ENCODE data around the gene KLHL25. TPM values are rescaled to one million over a fixed set of nuclear protein-coding genes. Genes with fewer than 3 reads are reported as not detected.
"Not testable (repeated sequence)": the region's sequence is repeated elsewhere in the genome, so short reads cannot be mapped to it uniquely, and the experiment has no call there.

KLHL25 gene
- total RNA-seq, 3 donors from 2014 or later, result 10.9 to 21.0 (median 15.1) TPM

- intact Hi-C loops (cut with DNase I; ENCODE audit: low total_unique reads), result no loop called here
- no peaks in the 10 kb centered on the region for H3K9me3 ChIP-seq
- H3K36me3 ChIP-seq, result no peaks in the 10 kb centered on the region
- TF ChIP-seq POLR2A (IDR thresholded peaks at IDR 0.05) (no peak), POLR2AphosphoS5 (IDR thresholded peaks at IDR 0.05) (no peak)
- TF ChIP-seq, protein P1, sequence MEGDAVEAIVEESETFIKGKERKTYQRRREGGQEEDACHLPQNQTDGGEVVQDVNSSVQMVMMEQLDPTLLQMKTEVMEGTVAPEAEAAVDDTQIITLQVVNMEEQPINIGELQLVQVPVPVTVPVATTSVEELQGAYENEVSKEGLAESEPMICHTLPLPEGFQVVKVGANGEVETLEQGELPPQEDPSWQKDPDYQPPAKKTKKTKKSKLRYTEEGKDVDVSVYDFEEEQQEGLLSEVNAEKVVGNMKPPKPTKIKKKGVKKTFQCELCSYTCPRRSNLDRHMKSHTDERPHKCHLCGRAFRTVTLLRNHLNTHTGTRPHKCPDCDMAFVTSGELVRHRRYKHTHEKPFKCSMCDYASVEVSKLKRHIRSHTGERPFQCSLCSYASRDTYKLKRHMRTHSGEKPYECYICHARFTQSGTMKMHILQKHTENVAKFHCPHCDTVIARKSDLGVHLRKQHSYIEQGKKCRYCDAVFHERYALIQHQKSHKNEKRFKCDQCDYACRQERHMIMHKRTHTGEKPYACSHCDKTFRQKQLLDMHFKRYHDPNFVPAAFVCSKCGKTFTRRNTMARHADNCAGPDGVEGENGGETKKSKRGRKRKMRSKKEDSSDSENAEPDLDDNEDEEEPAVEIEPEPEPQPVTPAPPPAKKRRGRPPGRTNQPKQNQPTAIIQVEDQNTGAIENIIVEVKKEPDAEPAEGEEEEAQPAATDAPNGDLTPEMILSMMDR (IDR thresholded peaks at IDR 0.05), result no peak
- H3K4me1 ChIP-seq, result no peaks in the 10 kb centered on the region
- H3K27ac ChIP-seq, result no peak overlapping the region
- no peak for DNase-seq (ENCODE audit: low spot score in 2 of 2)
- H3K4me3 ChIP-seq, result no peak overlapping the region
- no peaks in the 10 kb centered on the region for H3K27me3 ChIP-seq
Observed at GRCh38 chr15:85804481-85805170, 9.9 kb upstream of the KLHL25 start.

GRCh38 chr15:85802617-85803016 is 7.9 kb upstream of the KLHL25 start:
- intact Hi-C loops (cut with DNase I; ENCODE audit: low total_unique reads); H3K36me3 ChIP-seq; H3K4me3 ChIP-seq; H3K9me3 ChIP-seq; H3K4me1 ChIP-seq; H3K27me3 ChIP-seq; DNase-seq (ENCODE audit: low spot score in 2 of 2); H3K27ac ChIP-seq: not testable (repeated sequence)

- Histone ChIP-seq H3K27me3 (no peaks in the 10 kb centered on the region), H3K27ac (peak overlapping the region in 1 of 2 donors; percentile 25), H3K4me1 (no peaks in the 10 kb centered on the region), H3K36me3 (no peaks in the 10 kb centered on the region), H3K9me3 (no peaks in the 10 kb centered on the region), H3K4me3 (no peak overlapping the region)
- intact Hi-C loops (cut with DNase I; ENCODE audit: low total_unique reads), result no loop called here
- TF ChIP-seq POLR2A (IDR thresholded peaks at IDR 0.05) (no peak), POLR2AphosphoS5 (IDR thresholded peaks at IDR 0.05) (peak in 1 of 3 donors; percentile 69)
- TF ChIP-seq, protein P1 (IDR thresholded peaks at IDR 0.05), result peak in 2 of 3 donors; percentile 22 to 40
- DNase-seq (ENCODE audit: low spot score in 2 of 2), result peak; percentile 86 to 90
Observed at GRCh38 chr15:85800478-85801123, 5.9 kb upstream of the KLHL25 start.

DNA sequence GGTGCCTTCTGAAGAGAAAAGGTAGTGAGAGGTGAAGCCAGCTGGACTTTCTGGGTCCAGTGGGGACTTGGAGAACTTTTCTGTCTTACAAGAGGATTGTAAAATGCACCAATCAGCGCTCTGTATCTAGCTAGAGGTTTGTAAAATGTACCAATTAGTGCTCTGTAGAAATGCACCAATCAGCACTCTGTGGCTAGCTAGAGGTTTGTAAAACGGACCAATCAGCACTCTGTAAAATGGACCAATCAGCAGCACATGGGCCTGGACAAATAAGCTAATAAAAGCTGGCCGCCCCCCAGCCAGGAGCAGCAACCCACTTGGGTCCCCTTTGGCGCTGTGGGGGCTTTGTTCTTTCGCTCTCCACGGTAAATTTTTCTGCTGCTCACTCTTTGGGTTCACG is 1.6 kb upstream of the KLHL25 start:
- H3K36me3 ChIP-seq; H3K27ac ChIP-seq; H3K9me3 ChIP-seq; H3K4me3 ChIP-seq; H3K27me3 ChIP-seq; intact Hi-C loops (cut with DNase I; ENCODE audit: low total_unique reads): not testable (repeated sequence)
- DNase-seq (ENCODE audit: low spot score in 2 of 2), result peak in 1 of 2 donors; percentile 7
- H3K4me1 ChIP-seq, result peaks cover 2 to 11% of the 10 kb centered on the region in 2 donors

GRCh38 chr15:85795337-85796305 is 896 bp upstream of the KLHL25 start:
- H3K4me1 ChIP-seq, result peaks cover 2 to 11% of the 10 kb centered on the region in 2 donors
- no peaks in the 10 kb centered on the region for H3K27me3 ChIP-seq
- TF ChIP-seq POLR2AphosphoS5 (IDR thresholded peaks at IDR 0.05) (no peak), POLR2A (IDR thresholded peaks at IDR 0.05) (no peak)
- TF ChIP-seq, protein P1 (IDR thresholded peaks at IDR 0.05), result no peak
- DNase-seq (ENCODE audit: low spot score in 2 of 2), result no peak
- peak overlapping the region; percentile 64 to 90 (median 80) for H3K4me3 ChIP-seq
- H3K9me3 ChIP-seq, result no peaks in the 10 kb centered on the region
- H3K36me3 ChIP-seq, result no peaks in the 10 kb centered on the region
- peak overlapping the region in 1 of 2 donors; percentile 75 for H3K27ac ChIP-seq
- intact Hi-C loops (cut with DNase I; ENCODE audit: low total_unique reads), result no loop called here
